GM23338 (cell line): ENCODE data around the gene PUM1. TPM values are rescaled to one million over a fixed set of nuclear protein-coding genes. Genes with fewer than 3 reads are reported as not detected.

Source experiments
- ATAC-seq: fragments of 200-7000 bp; cut with Tn5 transposase; 3 replicates; pipeline ENCODE4 v1.9.1; 2020
- DNase-seq: peaks from one replicate; pipeline ENCODE4 v3.0.0-alpha.2; 2015; ENCODE audit warnings: low spot score
- H2AFZ ChIP-seq: fragments of 200-600 bp; sonication (generic); 2 replicates; pipeline ENCODE4 v1.8.0; 2016; ENCODE audit warnings: antibody characterized with exemption, mild to moderate bottlenecking, moderate library complexity
- H3F3A ChIP-seq: fragments of 200-600 bp; sonication (generic); replicated peaks from 2 replicates; pipeline ENCODE4 v1.8.0; 2017; ENCODE audit warnings: antibody characterized with exemption, mixed run types, low read depth
- H3K27ac ChIP-seq: fragments of 200-600 bp; sonication (generic); 2 replicates; pipeline ENCODE4 v1.6.1; 2016; ENCODE audit warnings: low read depth
- H3K27me3 ChIP-seq: fragments of 200-600 bp; sonication (generic); 2 replicates; pipeline ENCODE4 v1.8.0; 2016; ENCODE audit warnings: mild to moderate bottlenecking, mixed run types, moderate library complexity; ENCODE audit not compliant: insufficient read depth
- H3K36me3 ChIP-seq: fragments of 200-600 bp; sonication (generic); 2 replicates; pipeline ENCODE4 v1.8.0; 2016; ENCODE audit warnings: mild to moderate bottlenecking; ENCODE audit not compliant: insufficient read depth
- H3K4me1 ChIP-seq: fragments of 200-600 bp; sonication (generic); 2 replicates; pipeline ENCODE4 v1.8.0; 2016; ENCODE audit warnings: mild to moderate bottlenecking, moderate library complexity; ENCODE audit not compliant: insufficient read depth
- H3K4me2 ChIP-seq: fragments of 200-600 bp; sonication (generic); 2 replicates; pipeline ENCODE4 v1.7.1; 2017; ENCODE audit warnings: mixed run types
- H3K4me3 ChIP-seq: fragments of 200-600 bp; sonication (generic); 2 replicates; pipeline ENCODE4 v1.6.1; 2016; ENCODE audit warnings: mixed run types
- H3K79me2 ChIP-seq: fragments of 200-600 bp; sonication (generic); replicated peaks from 2 replicates; pipeline ENCODE4 v1.8.0; 2017; ENCODE audit warnings: mild to moderate bottlenecking; ENCODE audit not compliant: insufficient read depth
- H3K9me2 ChIP-seq: fragments of 200-600 bp; sonication (generic); 2 replicates; pipeline ENCODE4 v1.8.0; 2017; ENCODE audit not compliant: insufficient read depth
- H4K20me1 ChIP-seq: fragments of 200-600 bp; sonication (generic); replicated peaks from 2 replicates; pipeline ENCODE4 v1.8.0; 2017; ENCODE audit warnings: mild to moderate bottlenecking; ENCODE audit not compliant: insufficient read depth
- H3K27ac Mint-ChIP-seq: 2 replicates; pipeline ENCODE4 v1.8.0; 2020; ENCODE audit warnings: inconsistent platforms, mild to moderate bottlenecking, moderate library complexity, mixed read lengths
- H3K27me3 Mint-ChIP-seq: 3 replicates; pipeline ENCODE4 v1.8.0; 2022; ENCODE audit warnings: low read depth, mild to moderate bottlenecking, moderate library complexity, mixed read lengths, inconsistent platforms; ENCODE audit not compliant: insufficient read depth, poor library complexity
- H3K36me3 Mint-ChIP-seq: 3 replicates; pipeline ENCODE4 v1.8.0; 2021; ENCODE audit warnings: low read depth, mild to moderate bottlenecking, inconsistent platforms, moderate library complexity, mixed read lengths
- H3K4me1 Mint-ChIP-seq: 3 replicates; pipeline ENCODE4 v1.8.0; 2020; ENCODE audit warnings: mild to moderate bottlenecking, inconsistent platforms, mixed read lengths
- H3K4me3 Mint-ChIP-seq: 3 replicates; pipeline ENCODE4 v1.8.0; 2021; ENCODE audit warnings: moderate library complexity, mild to moderate bottlenecking, inconsistent platforms, mixed read lengths
- H3K9me3 Mint-ChIP-seq: 3 replicates; pipeline ENCODE4 v1.8.0; 2020; ENCODE audit warnings: moderate library complexity, mild to moderate bottlenecking, inconsistent platforms, mixed read lengths
- CREB1 ChIP-seq: fragments of 250-450 bp; sonication (Bioruptor Pico); IDR thresholded peaks from 2 replicates; pipeline ENCODE4 v1.5.0; 2020; ENCODE audit warnings: low read depth, mild to moderate bottlenecking, moderate library complexity
- CTCF ChIP-seq, 2 experiments: fragments of 200-600 bp in 1 of 2; sonication (generic) in 1 of 2; conservative IDR thresholded peaks; 2 replicates each; pipeline versions ENCODE4 v1.5.1 to v1.6.1; 2016 to 2017; ENCODE audit warnings: antibody characterized with exemption in 2 of 2, low read depth in 2 of 2, mild to moderate bottlenecking in 2 of 2, moderate library complexity in 1 of 2
- ETS1 ChIP-seq: IDR thresholded peaks from 2 replicates; pipeline ENCODE4 v1.6.1; 2016; ENCODE audit warnings: antibody characterized with exemption
- EZH2 ChIP-seq: fragments of 200-600 bp; sonication (generic); IDR thresholded peaks from one replicate; pipeline ENCODE4 v1.8.0; 2017; ENCODE audit warnings: antibody characterized with exemption, mild to moderate bottlenecking, low read depth; ENCODE audit not compliant: unreplicated experiment
- EZH2phosphoT487 ChIP-seq: fragments of 200-600 bp; sonication (generic); IDR thresholded peaks from one replicate; pipeline ENCODE4 v1.8.1; 2018; ENCODE audit warnings: antibody characterized with exemption; ENCODE audit not compliant: unreplicated experiment
- JUNB ChIP-seq: IDR thresholded peaks from one replicate; pipeline ENCODE4 v1.6.1; 2016; ENCODE audit warnings: antibody characterized with exemption; ENCODE audit not compliant: unreplicated experiment
- NANOG ChIP-seq: IDR thresholded peaks from 2 replicates; pipeline ENCODE4 v1.6.1; 2016; ENCODE audit warnings: antibody characterized with exemption, borderline replicate concordance
- POLR2AphosphoS5 ChIP-seq: IDR thresholded peaks from 2 replicates; pipeline ENCODE4 v1.6.1; 2016; ENCODE audit warnings: antibody characterized with exemption, low read depth
- REST ChIP-seq: IDR thresholded peaks from one replicate; pipeline ENCODE4 v1.6.1; 2018; ENCODE audit warnings: antibody characterized with exemption; ENCODE audit not compliant: unreplicated experiment
- STAT1 ChIP-seq: IDR thresholded peaks from one replicate; pipeline ENCODE4 v1.6.1; 2016; ENCODE audit warnings: antibody characterized with exemption; ENCODE audit not compliant: unreplicated experiment
- ZNF114 ChIP-seq: fragments of 250-450 bp; sonication (Bioruptor Pico); IDR thresholded peaks from 2 replicates; pipeline ENCODE4 v1.5.0; 2020; ENCODE audit warnings: mild to moderate bottlenecking, moderate library complexity
- ZNF331 ChIP-seq: fragments of 250-450 bp; sonication (Bioruptor Pico); IDR thresholded peaks from 2 replicates; pipeline ENCODE4 v1.5.0; 2020; ENCODE audit warnings: low read depth, mild to moderate bottlenecking, moderate library complexity
- ZNF462 ChIP-seq: fragments of 250-450 bp; sonication (Bioruptor Pico); IDR thresholded peaks from 2 replicates; pipeline ENCODE4 v1.5.0; 2020; ENCODE audit warnings: mild to moderate bottlenecking, moderate library complexity
- polyA plus RNA-seq: library from polyadenylated mRNA; unstranded; fragments of >200 nt; fragmentation: Nextera tagmentation; extraction: Ambion mirVana; gene quantifications from 2 replicates; pipeline ENCODE4 v1.2.1, GENCODE V29; 2016
- total RNA-seq: library from RNA; depleted of rRNA; stranded (reverse); fragments of >200 nt; shearing (Covaris generic); gene quantifications from 2 replicates; pipeline ENCODE4 v1.2.3, GENCODE V29; 2014

The PUM1 gene
- total and polyA plus RNA-seq, 2 experiments from 2014 or later = 44.4 to 117 TPM

- Histone ChIP-seq H3K27me3 (no peaks in the 10 kb centered on the region), H3K4me2 (no peak overlapping the region), H3K4me3 (no peak overlapping the region), H3K79me2 (peaks cover 100% of the 10 kb centered on the region), H2AFZ (no peak overlapping the region), H3K27ac (no peak overlapping the region), H3F3A (no peaks in the 10 kb centered on the region; the same call in 1 of the 2 replicates), H3K36me3 (0 out of 2 replicates have a peak, but pooled peaks cover 8% of the 10 kb centered on the region), H3K9me2 (no peaks in the 10 kb centered on the region), H3K4me1 (peaks cover 11% of the 10 kb centered on the region), H4K20me1 (peaks cover 63% of the 10 kb centered on the region)
- Mint-ChIP-seq H3K36me3 (peaks cover 41% of the 10 kb centered on the region), H3K27me3 (peaks cover 2% of the 10 kb centered on the region), H3K4me3 (no peak overlapping the region), H3K9me3 (no peaks in the 10 kb centered on the region), H3K27ac (no peak overlapping the region), H3K4me1 (peaks cover 34% of the 10 kb centered on the region)
- DNase-seq (no peak), ATAC-seq (no peak)
- TF ChIP-seq CREB1 (CRISPR knock-in tag) (no peak), REST (no peak), STAT1 (no peak), ZNF114 (no peak), CTCF (conservative IDR thresholded peaks at IDR 0.05; ENCODE audit: low read depth in 2 of 2) (no peak), ZNF331 (CRISPR knock-in tag) (no peak), POLR2AphosphoS5 (no peak), ETS1 (no peak), EZH2 (no peak), NANOG (no peak), ZNF462 (CRISPR knock-in tag) (no peak), EZH2phosphoT487 (no peak), JUNB (no peak)
These were observed 78.8 kb downstream of the PUM1 start for GRCh38 chr1:30986755-30987154.
